ENCODE data around the gene BLNK.

Gene BLNK

GRCh38 chr10:96264938-96265337, 6.4 kb downstream of the BLNK start (continued):
- TF ChIP-seq ZNF311 (tag by site-specific recombination; IDR thresholded peaks at IDR 0.05; ENCODE audit: borderline replicate concordance) (no peak), ZNF223 (tag by site-specific recombination; IDR thresholded peaks at IDR 0.05) (0 out of 2 replicates have a peak, but pooled peaks have one; percentile 59), ZNF366 (tag by site-specific recombination; conservative IDR thresholded peaks at IDR 0.05) (no peak), ZNF146 (tag by site-specific recombination; IDR thresholded peaks at IDR 0.05) (no peak), ZNF266 (tag by site-specific recombination; IDR thresholded peaks at IDR 0.05; ENCODE audit: low read depth) (peak; percentile 92), PBX3 (CRISPR knock-in tag; IDR thresholded peaks at IDR 0.05) (no peak), HIC1 (tag by site-specific recombination; IDR thresholded peaks at IDR 0.05) (no peak), ZNF544 (tag by site-specific recombination; IDR thresholded peaks at IDR 0.05) (no peak), ZSCAN23 (tag by site-specific recombination; IDR thresholded peaks at IDR 0.05) (no peak), ZNF514 (tag by site-specific recombination; IDR thresholded peaks at IDR 0.05) (no peak; the same call in 1 of the 2 replicates), ZNF398 (tag by site-specific recombination; IDR thresholded peaks at IDR 0.05) (no peak), FEZF1 (tag by site-specific recombination; IDR thresholded peaks at IDR 0.05) (no peak), ZSCAN18 (tag by site-specific recombination; IDR thresholded peaks at IDR 0.05) (no peak), TCF7L2 (IDR thresholded peaks at IDR 0.05; ENCODE audit: borderline replicate concordance, low read depth, low read length) (no peak), TSHZ1 (tag by site-specific recombination; IDR thresholded peaks at IDR 0.05; ENCODE audit: borderline replicate concordance) (no peak), KLF1 (tag by site-specific recombination; IDR thresholded peaks at IDR 0.05) (no peak), IKZF3 (tag by site-specific recombination; IDR thresholded peaks at IDR 0.05) (no peak), ZNF202 (tag by site-specific recombination; IDR thresholded peaks at IDR 0.05; ENCODE audit: borderline replicate concordance) (peak; percentile 76), ZFP41 (tag by site-specific recombination; IDR thresholded peaks at IDR 0.05; ENCODE audit: borderline replicate concordance) (no peak), KLF9 (tag by site-specific recombination; IDR thresholded peaks at IDR 0.05; ENCODE audit: low read depth) (no peak), ZFP37 (tag by site-specific recombination; IDR thresholded peaks at IDR 0.05) (0 out of 2 replicates have a peak, but pooled peaks have one; percentile 42), INSM2 (tag by site-specific recombination; IDR thresholded peaks at IDR 0.05) (no peak), GLI2 (tag by site-specific recombination; IDR thresholded peaks at IDR 0.05; ENCODE audit: borderline replicate concordance, low read depth) (peak; percentile 35; the same call in 1 of the 2 replicates), GLIS2 (tag by site-specific recombination; IDR thresholded peaks at IDR 0.05) (no peak), ZNF610 (tag by site-specific recombination; IDR thresholded peaks at IDR 0.05; ENCODE audit: borderline replicate concordance) (no peak), ZNF133 (tag by site-specific recombination; IDR thresholded peaks at IDR 0.05) (no peak), ZNF26 (tag by site-specific recombination; IDR thresholded peaks at IDR 0.05) (no peak)

Measured in HEK293 (cell line).